ENCODE results near the gene MBOAT7. TPM values are rescaled to one million over a fixed set of nuclear protein-coding genes. Genes with fewer than 3 reads are reported as not detected.

Gene MBOAT7
- total and polyA plus RNA-seq, 4 donors = 39.0 to 154 (median 73.3) TPM

DNA sequence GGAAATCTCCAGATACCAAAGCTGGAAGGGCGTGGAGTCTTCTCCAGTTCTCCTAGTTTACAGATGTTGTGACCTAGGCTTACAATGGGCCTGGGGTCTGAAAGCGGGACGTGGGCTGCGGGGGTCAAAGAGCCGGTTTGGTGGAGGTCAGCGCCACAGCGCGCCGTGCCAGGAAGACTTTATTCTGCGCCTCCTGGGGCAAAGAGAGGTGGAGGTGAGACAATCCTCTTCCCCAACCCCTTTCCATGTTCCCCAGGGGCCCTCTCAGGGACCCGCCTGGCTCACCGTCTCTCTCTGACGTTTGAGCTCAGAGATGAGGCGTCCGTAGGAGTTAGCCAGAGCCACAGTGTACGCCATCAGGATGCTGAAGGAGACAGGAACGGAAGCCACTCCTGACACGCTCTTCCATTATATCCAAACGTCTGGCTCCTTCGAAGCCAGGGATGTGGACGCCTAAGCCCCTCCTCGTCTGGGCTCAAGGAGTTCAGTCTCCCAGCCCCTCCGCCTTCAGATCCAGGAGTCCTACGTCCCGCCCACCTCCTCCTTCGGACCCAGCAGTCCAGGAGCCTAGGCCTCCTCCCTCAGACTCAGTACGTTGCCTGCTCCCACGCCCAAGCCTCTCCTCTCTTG lies 29.1 kb downstream of the MBOAT7 start:
- Histone ChIP-seq H3K9ac (ENCODE audit: insufficient read depth in 1 of 2, low read length in 2 of 2) (peak overlapping the region; percentile 71 to 81), H3K4me3 (peak overlapping the region; percentile 21), H3K9me3 (ENCODE audit: control insufficient read depth in 4 of 4, insufficient read depth in 3 of 4, low read length in 3 of 4) (no peaks in the 10 kb centered on the region), H3K36me3 (ENCODE audit: control insufficient read depth in 4 of 4, insufficient read depth in 4 of 4, low read length in 4 of 4) (peaks cover 0 to 21% (median 6%) of the 10 kb centered on the region in 4 donors), H3K4me1 (ENCODE audit: control insufficient read depth in 5 of 5, insufficient read depth in 5 of 5, low read length in 5 of 5) (peaks cover 7 to 22% (median 9%) of the 10 kb centered on the region in 5 donors), H3K27ac (ENCODE audit: low read depth in 1 of 2, low read length in 1 of 2) (peak overlapping the region; percentile 38 to 90), H3K27me3 (ENCODE audit: control insufficient read depth in 3 of 3, insufficient read depth in 3 of 3, low read length in 2 of 3) (peaks cover 0 to 2% (median 0%) of the 10 kb centered on the region in 3 donors)
- DNase-seq = peak in 2 of 3 donors; percentile 31 to 35
- TF ChIP-seq CTCF (IDR thresholded peaks at IDR 0.05; ENCODE audit: control extremely low read depth, extremely low read depth) = no peak
- no peak for ATAC-seq (ENCODE audit: insufficient read depth, low FRiP score)
- 3 to 5% methylated on average over 28 of the region's 28 CpGs for WGBS, 2 donors

DNA sequence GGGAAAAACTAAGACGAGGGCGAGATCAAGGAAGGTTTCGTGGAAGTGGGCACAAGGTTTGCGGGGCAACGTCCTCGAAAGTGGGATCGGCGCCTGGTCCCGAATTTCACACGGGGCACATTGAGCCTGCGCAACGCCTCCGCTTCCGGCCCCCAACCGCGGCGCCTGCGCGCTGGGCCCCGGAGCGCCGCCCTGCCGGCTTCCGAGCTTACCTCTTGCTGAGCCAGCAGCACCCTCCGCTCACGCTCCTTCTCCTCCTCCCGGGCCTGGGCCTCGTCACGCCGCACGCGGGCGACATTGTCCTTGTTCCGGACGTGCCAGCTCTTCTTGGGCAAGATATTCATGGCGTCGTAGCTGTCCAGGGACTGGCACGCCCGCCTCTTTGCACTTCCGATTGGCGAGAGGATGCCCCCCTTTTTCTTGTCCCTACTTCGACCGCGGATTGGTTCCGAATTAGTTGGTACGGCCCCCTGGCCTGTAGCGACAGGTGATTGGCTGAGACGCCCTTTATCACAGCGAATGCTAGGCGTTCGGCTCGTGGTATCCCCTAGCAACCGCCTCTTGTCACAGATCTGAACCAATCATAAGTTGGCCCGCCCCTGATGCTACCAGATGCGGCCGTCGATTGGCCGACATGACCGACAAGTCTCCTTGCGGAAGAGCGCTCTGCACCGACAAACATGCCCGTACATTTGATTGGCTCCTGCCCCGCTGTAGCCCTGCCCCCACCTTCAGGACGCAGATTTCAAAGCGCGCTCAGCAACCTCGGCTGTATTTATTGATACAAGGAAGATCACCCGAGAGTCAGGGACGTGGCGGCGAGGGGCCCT lies 29.8 kb downstream of the MBOAT7 start, which contains the start of gene LENG1:
Gene LENG1 (minus strand): TSS at position 370 of the 830 bp plus-strand sequence. CDS start 26 bp downstream, at position 344.
- peak; percentile 91 for ATAC-seq (ENCODE audit: insufficient read depth, low FRiP score)
- Histone ChIP-seq H3K27ac (ENCODE audit: low read depth in 1 of 2, low read length in 1 of 2) (peak within 1 kb of the TSS; percentile 90 to 96), H3K4me1 (ENCODE audit: control insufficient read depth in 5 of 5, insufficient read depth in 5 of 5, low read length in 5 of 5) (peaks cover 7 to 22% (median 9%) of the 10 kb centered on the region in 5 donors), H3K27me3 (ENCODE audit: control insufficient read depth in 3 of 3, insufficient read depth in 3 of 3, low read length in 2 of 3) (peaks cover 0 to 2% (median 0%) of the 10 kb centered on the region in 3 donors), H3K9me3 (ENCODE audit: control insufficient read depth in 4 of 4, insufficient read depth in 3 of 4, low read length in 3 of 4) (no peaks in the 10 kb centered on the region), H3K9ac (ENCODE audit: insufficient read depth in 1 of 2, low read length in 2 of 2) (peak within 1 kb of the TSS; percentile 71 to 81), H3K4me3 (peak within 1 kb of the TSS; percentile 39), H3K36me3 (ENCODE audit: control insufficient read depth in 4 of 4, insufficient read depth in 4 of 4, low read length in 4 of 4) (peaks cover 0 to 28% (median 6%) of the 10 kb centered on the region in 4 donors)
- TF ChIP-seq CTCF (IDR thresholded peaks at IDR 0.05; ENCODE audit: control extremely low read depth, extremely low read depth) = peak; percentile 31
- DNase-seq = peak; percentile 100
- WGBS, 2 donors = 0% methylated on average over 72 of the region's 72 CpGs

GRCh38 chr19:54158812-54159351 lies 30.5 kb downstream of the MBOAT7 start:
- H3K27ac ChIP-seq (ENCODE audit: low read depth in 1 of 2, low read length in 1 of 2) = peak overlapping the region; percentile 87 to 96
- no peak for DNase-seq
- H3K4me3 ChIP-seq = peak overlapping the region; percentile 39
- peaks cover 7 to 20% (median 9%) of the 10 kb centered on the region in 5 donors for H3K4me1 ChIP-seq (ENCODE audit: control insufficient read depth in 5 of 5, insufficient read depth in 5 of 5, low read length in 5 of 5)
- WGBS, 2 donors = 8 to 11% methylated on average over 19 of the region's 19 CpGs
- no peak for ATAC-seq (ENCODE audit: insufficient read depth, low FRiP score)
- TF ChIP-seq CTCF (IDR thresholded peaks at IDR 0.05; ENCODE audit: control extremely low read depth, extremely low read depth) = no peak
- H3K36me3 ChIP-seq (ENCODE audit: control insufficient read depth in 4 of 4, insufficient read depth in 4 of 4, low read length in 4 of 4) = peaks cover 0 to 34% (median 10%) of the 10 kb centered on the region in 4 donors
- H3K9ac ChIP-seq (ENCODE audit: insufficient read depth in 1 of 2, low read length in 2 of 2) = peak overlapping the region in 1 of 2 donors; percentile 14
- H3K27me3 ChIP-seq (ENCODE audit: control insufficient read depth in 3 of 3, insufficient read depth in 3 of 3, low read length in 2 of 3) = no peaks in the 10 kb centered on the region
- H3K9me3 ChIP-seq (ENCODE audit: control insufficient read depth in 4 of 4, insufficient read depth in 3 of 4, low read length in 3 of 4) = no peaks in the 10 kb centered on the region

All from lung (tissue), 12 donors.